ENCODE measurements around the gene DMPK.
"Not testable (repeated sequence)": the region's sequence is repeated elsewhere in the genome, so short reads cannot be mapped to it uniquely, and the experiment has no call there.

Gene DMPK

GRCh38 chr19:45761714-45762113, 20.6 kb downstream of the DMPK start:
- no peaks in the 10 kb centered on the region for H3K36me3 ChIP-seq (ENCODE audit: control insufficient read depth in 2 of 2, insufficient read depth in 2 of 2, low read length in 2 of 2)
- no peak overlapping the region for H3K9ac ChIP-seq (ENCODE audit: low read length in 2 of 2)
- H3K9me3 ChIP-seq (ENCODE audit: control insufficient read depth in 2 of 2, low read length in 2 of 2) = no peaks in the 10 kb centered on the region
- no peaks in the 10 kb centered on the region for H3K27me3 ChIP-seq (ENCODE audit: control insufficient read depth in 1 of 2, insufficient read depth in 2 of 2, low read length in 2 of 2)
- no peak overlapping the region for H3K4me3 ChIP-seq (ENCODE audit: low read length in 2 of 2)
- no peak overlapping the region for H3K27ac ChIP-seq (ENCODE audit: low read length)
- H3K4me1 ChIP-seq (ENCODE audit: control insufficient read depth, insufficient read depth, low read length) = peaks cover 40% of the 10 kb centered on the region

GRCh38 chr19:45758921-45759320, 23.4 kb downstream of the DMPK start:
- peaks cover 0 to 2% of the 10 kb centered on the region in 2 donors for H3K27me3 ChIP-seq (ENCODE audit: control insufficient read depth in 1 of 2, insufficient read depth in 2 of 2, low read length in 2 of 2)
- H3K9ac ChIP-seq (ENCODE audit: low read length in 2 of 2) = no peak overlapping the region
- H3K4me3 ChIP-seq (ENCODE audit: low read length in 2 of 2) = no peak overlapping the region
- peaks cover 12% of the 10 kb centered on the region for H3K4me1 ChIP-seq (ENCODE audit: control insufficient read depth, insufficient read depth, low read length)
- no peak overlapping the region for H3K27ac ChIP-seq (ENCODE audit: low read length)
- H3K36me3 ChIP-seq (ENCODE audit: control insufficient read depth in 2 of 2, insufficient read depth in 2 of 2, low read length in 2 of 2) = no peaks in the 10 kb centered on the region
- H3K9me3 ChIP-seq (ENCODE audit: control insufficient read depth in 2 of 2, low read length in 2 of 2) = no peaks in the 10 kb centered on the region

GRCh38 chr19:45757695-45758094, 24.6 kb downstream of the DMPK start:
- no peak overlapping the region for H3K27ac ChIP-seq (ENCODE audit: low read length)
- H3K9ac ChIP-seq (ENCODE audit: low read length in 2 of 2) = no peak overlapping the region
- no peaks in the 10 kb centered on the region for H3K4me1 ChIP-seq (ENCODE audit: control insufficient read depth, insufficient read depth, low read length)
- no peaks in the 10 kb centered on the region for H3K36me3 ChIP-seq (ENCODE audit: control insufficient read depth in 2 of 2, insufficient read depth in 2 of 2, low read length in 2 of 2)
- H3K27me3 ChIP-seq (ENCODE audit: control insufficient read depth in 1 of 2, insufficient read depth in 2 of 2, low read length in 2 of 2) = peaks cover 0 to 2% of the 10 kb centered on the region in 2 donors
- H3K4me3 ChIP-seq (ENCODE audit: low read length in 2 of 2) = no peak overlapping the region
- no peaks in the 10 kb centered on the region for H3K9me3 ChIP-seq (ENCODE audit: control insufficient read depth in 2 of 2, low read length in 2 of 2)

DNA sequence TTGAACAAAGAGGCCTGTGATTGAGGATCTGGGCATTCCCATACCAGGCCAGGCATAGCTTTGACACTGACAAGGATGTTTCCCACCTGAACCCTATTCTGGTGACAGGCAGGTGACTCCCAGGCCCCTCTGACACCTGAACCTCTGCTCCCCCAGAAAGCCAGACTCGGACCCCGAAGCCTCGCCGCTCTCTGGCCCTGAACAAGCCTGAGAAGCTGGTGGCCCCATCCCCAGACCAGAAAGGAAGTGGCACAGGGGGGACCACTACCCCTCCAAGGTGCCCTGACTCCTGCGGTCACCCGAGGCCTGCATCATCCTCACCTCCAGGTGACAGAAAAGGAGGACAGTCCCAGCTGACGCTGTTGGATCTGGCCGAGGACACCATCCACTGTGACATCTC, 28.0 kb downstream of the DMPK start:
- no peaks in the 10 kb centered on the region for H3K4me1 ChIP-seq (ENCODE audit: control insufficient read depth, insufficient read depth, low read length)
- no peaks in the 10 kb centered on the region for H3K36me3 ChIP-seq (ENCODE audit: control insufficient read depth in 2 of 2, insufficient read depth in 2 of 2, low read length in 2 of 2)
- no peak overlapping the region for H3K27ac ChIP-seq (ENCODE audit: low read length)
- no peaks in the 10 kb centered on the region for H3K9me3 ChIP-seq (ENCODE audit: control insufficient read depth in 2 of 2, low read length in 2 of 2)
- H3K9ac ChIP-seq (ENCODE audit: low read length in 2 of 2) = no peak overlapping the region
- H3K4me3 ChIP-seq (ENCODE audit: low read length in 2 of 2) = no peak overlapping the region
- peaks cover 0 to 2% of the 10 kb centered on the region in 2 donors for H3K27me3 ChIP-seq (ENCODE audit: control insufficient read depth in 1 of 2, insufficient read depth in 2 of 2, low read length in 2 of 2)

DNA sequence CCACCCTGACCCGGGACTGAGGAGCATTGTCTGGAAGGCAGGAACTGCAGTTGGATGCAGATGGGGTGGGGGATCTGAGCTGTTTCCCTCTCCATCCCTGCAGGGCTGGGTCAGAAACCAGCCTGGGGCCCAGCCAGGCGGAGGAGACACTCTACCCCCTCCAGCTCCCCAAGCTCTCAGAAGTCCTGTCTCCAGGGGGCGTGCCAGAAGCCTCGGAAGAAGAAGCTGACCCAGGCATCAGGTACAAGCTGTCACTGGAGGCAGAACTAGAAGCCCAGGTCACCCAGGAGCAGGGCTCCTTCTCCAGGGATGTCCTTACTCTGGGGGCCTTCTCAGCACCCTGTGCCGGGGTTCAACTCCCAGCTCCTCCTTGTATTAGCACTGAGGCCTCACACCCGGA, 28.7 kb downstream of the DMPK start:
- no peaks in the 10 kb centered on the region for H3K4me1 ChIP-seq (ENCODE audit: control insufficient read depth, insufficient read depth, low read length)
- H3K4me3 ChIP-seq (ENCODE audit: low read length in 2 of 2) = no peak overlapping the region
- H3K9me3 ChIP-seq (ENCODE audit: control insufficient read depth in 2 of 2, low read length in 2 of 2) = no peaks in the 10 kb centered on the region
- no peak overlapping the region for H3K27ac ChIP-seq (ENCODE audit: low read length)
- H3K27me3 ChIP-seq (ENCODE audit: control insufficient read depth in 1 of 2, insufficient read depth in 2 of 2, low read length in 2 of 2) = peaks cover 0 to 2% of the 10 kb centered on the region in 2 donors
- no peaks in the 10 kb centered on the region for H3K36me3 ChIP-seq (ENCODE audit: control insufficient read depth in 2 of 2, insufficient read depth in 2 of 2, low read length in 2 of 2)
- H3K9ac ChIP-seq (ENCODE audit: low read length in 2 of 2) = no peak overlapping the region

DNA sequence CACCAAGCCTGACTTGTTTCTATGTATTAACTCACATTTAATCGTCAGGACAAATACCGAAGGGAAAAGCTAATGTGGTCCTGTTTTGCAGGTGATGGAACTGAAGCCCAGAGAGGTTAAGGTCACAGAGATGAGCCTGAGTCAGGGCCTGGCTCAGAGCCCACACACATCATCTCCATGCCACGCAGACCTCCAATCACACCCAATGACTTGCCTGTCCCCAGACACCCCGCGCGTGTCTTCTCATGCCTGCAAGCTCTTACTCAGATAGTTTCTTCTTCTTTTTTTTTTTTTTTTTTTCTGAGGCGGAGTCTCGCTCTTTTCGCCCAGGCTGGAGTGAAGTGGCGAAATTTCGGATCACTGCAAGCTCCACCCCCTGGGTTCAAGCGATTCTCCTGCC, 29.7 kb downstream of the DMPK start:
- H3K27ac ChIP-seq (ENCODE audit: low read length) = no peak overlapping the region

DNA sequence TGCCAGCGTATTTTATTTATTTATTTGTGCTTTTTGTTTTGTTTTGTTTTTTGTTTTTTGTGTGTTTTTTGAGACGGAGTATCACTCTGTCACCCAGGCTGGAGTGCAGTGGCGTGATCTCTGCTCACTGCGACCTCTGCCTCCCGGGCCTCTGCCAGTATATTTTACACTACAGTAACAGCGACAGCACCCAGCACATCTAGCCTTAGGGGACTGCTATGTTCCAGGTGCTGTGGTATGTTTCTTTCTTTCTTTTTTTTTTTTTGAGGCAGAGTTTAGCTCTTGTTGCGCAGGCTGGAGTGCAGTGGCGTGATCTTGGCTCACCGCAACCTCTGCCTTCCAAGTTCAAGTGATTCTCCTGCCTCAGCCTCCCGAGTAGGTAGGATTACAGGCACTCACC, 30.8 kb downstream of the DMPK start:
- not testable (repeated sequence) for H3K27ac ChIP-seq (ENCODE audit: low read length)

More for the DNA sequence above, 29.7 kb downstream of the DMPK start:
- no peaks in the 10 kb centered on the region for H3K36me3 ChIP-seq (ENCODE audit: control insufficient read depth in 2 of 2, insufficient read depth in 2 of 2, low read length in 2 of 2)
- H3K4me1 ChIP-seq (ENCODE audit: control insufficient read depth, insufficient read depth, low read length) = no peaks in the 10 kb centered on the region
- no peak overlapping the region for H3K9ac ChIP-seq (ENCODE audit: low read length in 2 of 2)
- no peaks in the 10 kb centered on the region for H3K9me3 ChIP-seq (ENCODE audit: control insufficient read depth in 2 of 2, low read length in 2 of 2)
- H3K27me3 ChIP-seq (ENCODE audit: control insufficient read depth in 1 of 2, insufficient read depth in 2 of 2, low read length in 2 of 2) = peaks cover 0 to 2% of the 10 kb centered on the region in 2 donors
- H3K4me3 ChIP-seq (ENCODE audit: low read length in 2 of 2) = no peak overlapping the region

GRCh38 chr19:45747513-45747912, 34.8 kb downstream of the DMPK start:
- Histone ChIP-seq H3K4me1 (ENCODE audit: control insufficient read depth, insufficient read depth, low read length) (no peaks in the 10 kb centered on the region), H3K36me3 (ENCODE audit: control insufficient read depth in 2 of 2, insufficient read depth in 2 of 2, low read length in 2 of 2) (no peaks in the 10 kb centered on the region), H3K9me3 (ENCODE audit: control insufficient read depth in 2 of 2, low read length in 2 of 2) (no peaks in the 10 kb centered on the region)

More for the DNA sequence above, 30.8 kb downstream of the DMPK start:
- not testable (repeated sequence) for H3K27me3 ChIP-seq (ENCODE audit: control insufficient read depth in 1 of 2, insufficient read depth in 2 of 2, low read length in 2 of 2); H3K9me3 ChIP-seq (ENCODE audit: control insufficient read depth in 2 of 2, low read length in 2 of 2); H3K36me3 ChIP-seq (ENCODE audit: control insufficient read depth in 2 of 2, insufficient read depth in 2 of 2, low read length in 2 of 2); H3K4me3 ChIP-seq (ENCODE audit: low read length in 2 of 2); H3K4me1 ChIP-seq (ENCODE audit: control insufficient read depth, insufficient read depth, low read length); H3K9ac ChIP-seq (ENCODE audit: low read length in 2 of 2)

DNA sequence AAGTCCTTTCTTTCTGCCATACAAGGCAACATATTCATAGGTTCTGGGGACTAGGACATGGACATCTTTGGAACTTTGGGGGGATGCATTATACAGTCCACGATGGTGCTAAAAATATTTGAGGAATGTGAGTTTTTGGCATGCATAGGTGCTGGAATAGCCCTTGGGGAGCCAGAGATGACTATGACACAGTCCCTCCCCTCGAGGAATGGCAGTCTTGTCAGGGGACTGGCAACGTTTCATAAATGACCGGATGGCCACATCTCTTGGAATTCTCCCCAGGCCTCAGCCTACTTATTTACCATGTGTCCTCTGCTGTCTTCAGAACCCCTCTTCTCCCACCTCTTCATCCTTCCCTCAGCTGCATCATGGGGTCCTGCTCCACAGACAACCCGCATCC, 35.4 kb downstream of the DMPK start:
- H3K4me3 ChIP-seq (ENCODE audit: low read length in 2 of 2) = no peak overlapping the region
- H3K4me1 ChIP-seq (ENCODE audit: control insufficient read depth, insufficient read depth, low read length) = no peaks in the 10 kb centered on the region
- H3K27ac ChIP-seq (ENCODE audit: low read length) = no peak overlapping the region
- H3K27me3 ChIP-seq (ENCODE audit: control insufficient read depth in 1 of 2, insufficient read depth in 2 of 2, low read length in 2 of 2) = no peaks in the 10 kb centered on the region
- no peak overlapping the region for H3K9ac ChIP-seq (ENCODE audit: low read length in 2 of 2)
- H3K9me3 ChIP-seq (ENCODE audit: control insufficient read depth in 2 of 2, low read length in 2 of 2) = no peaks in the 10 kb centered on the region
- H3K36me3 ChIP-seq (ENCODE audit: control insufficient read depth in 2 of 2, insufficient read depth in 2 of 2, low read length in 2 of 2) = no peaks in the 10 kb centered on the region

More at GRCh38 chr19:45747513-45747912, 34.8 kb downstream of the DMPK start:
- Histone ChIP-seq H3K9ac (ENCODE audit: low read length in 2 of 2) (no peak overlapping the region), H3K27ac (ENCODE audit: low read length) (no peak overlapping the region), H3K27me3 (ENCODE audit: control insufficient read depth in 1 of 2, insufficient read depth in 2 of 2, low read length in 2 of 2) (no peaks in the 10 kb centered on the region), H3K4me3 (ENCODE audit: low read length in 2 of 2) (no peak overlapping the region)

DNA sequence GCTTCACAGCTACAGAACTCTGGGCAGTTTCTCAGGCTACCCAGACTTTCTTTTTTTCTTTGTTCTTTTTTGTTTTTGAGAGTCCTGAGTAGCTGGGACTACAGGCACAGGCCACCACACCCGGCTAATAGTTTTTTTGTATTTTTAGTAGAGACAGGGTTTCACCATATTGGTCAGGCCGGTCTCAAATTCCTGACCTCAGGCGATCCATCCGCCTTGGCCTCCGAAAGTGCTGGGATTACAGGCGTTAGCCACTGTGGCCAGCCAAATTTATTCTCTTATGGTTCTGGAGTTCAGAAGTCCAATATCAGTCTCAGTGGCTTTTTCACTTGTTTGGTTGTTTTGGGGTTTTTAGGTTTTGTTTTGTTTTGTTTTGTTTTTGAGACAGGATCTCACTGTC, 36.7 kb downstream of the DMPK start:
- no peak overlapping the region for H3K9ac ChIP-seq (ENCODE audit: low read length in 2 of 2)
- no peaks in the 10 kb centered on the region for H3K9me3 ChIP-seq (ENCODE audit: control insufficient read depth in 2 of 2, low read length in 2 of 2)
- no peak overlapping the region for H3K27ac ChIP-seq (ENCODE audit: low read length)
- H3K27me3 ChIP-seq (ENCODE audit: control insufficient read depth in 1 of 2, insufficient read depth in 2 of 2, low read length in 2 of 2) = no peaks in the 10 kb centered on the region
- H3K4me3 ChIP-seq (ENCODE audit: low read length in 2 of 2) = no peak overlapping the region
- no peaks in the 10 kb centered on the region for H3K36me3 ChIP-seq (ENCODE audit: control insufficient read depth in 2 of 2, insufficient read depth in 2 of 2, low read length in 2 of 2)
- no peaks in the 10 kb centered on the region for H3K4me1 ChIP-seq (ENCODE audit: control insufficient read depth, insufficient read depth, low read length)

DNA sequence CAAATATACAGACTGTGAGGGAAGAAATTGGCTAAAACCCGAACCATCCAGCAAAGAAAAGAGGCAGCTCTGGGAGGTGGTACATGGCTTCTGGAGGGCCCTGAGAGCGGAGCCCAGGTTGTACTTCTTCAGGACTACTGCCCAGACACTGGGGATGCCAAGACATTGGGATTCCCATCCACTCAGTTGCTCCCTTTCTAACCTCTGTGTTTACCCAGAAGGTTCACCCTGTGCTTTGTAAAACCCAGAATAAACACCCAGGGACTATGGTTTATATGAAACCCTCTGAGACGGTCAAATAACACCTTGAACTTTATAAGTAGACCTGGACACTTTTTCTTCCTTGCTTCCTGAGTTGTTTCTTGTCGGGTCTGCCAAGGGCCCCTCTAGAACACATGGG, 39.3 kb downstream of the DMPK start:
- no peak overlapping the region for H3K4me3 ChIP-seq (ENCODE audit: low read length in 2 of 2)
- no peak overlapping the region for H3K27ac ChIP-seq (ENCODE audit: low read length)
- H3K9ac ChIP-seq (ENCODE audit: low read length in 2 of 2) = no peak overlapping the region
- no peaks in the 10 kb centered on the region for H3K27me3 ChIP-seq (ENCODE audit: control insufficient read depth in 1 of 2, insufficient read depth in 2 of 2, low read length in 2 of 2)
- no peaks in the 10 kb centered on the region for H3K9me3 ChIP-seq (ENCODE audit: control insufficient read depth in 2 of 2, low read length in 2 of 2)
- H3K4me1 ChIP-seq (ENCODE audit: control insufficient read depth, insufficient read depth, low read length) = no peaks in the 10 kb centered on the region
- no peaks in the 10 kb centered on the region for H3K36me3 ChIP-seq (ENCODE audit: control insufficient read depth in 2 of 2, insufficient read depth in 2 of 2, low read length in 2 of 2)
